GM23248 (cell line): ENCODE data around the gene STEAP2. TPM values are rescaled to one million over a fixed set of nuclear protein-coding genes. Genes with fewer than 3 reads are reported as not detected.
A peak's percentile ranks its signal among the peaks of the same experiment; 100 is the strongest.

ENCODE experiments used
- DNase-seq: peaks from one replicate; pipeline ENCODE4 v3.0.0-alpha.2; 2015
- H2AFZ ChIP-seq: fragments of 200-600 bp; sonication (generic); 2 replicates; pipeline ENCODE4 v1.6.1; 2016; ENCODE audit warnings: antibody characterized with exemption
- H3F3A ChIP-seq: fragments of 200-600 bp; sonication (generic); 2 replicates; pipeline ENCODE4 v1.6.1; 2016; ENCODE audit warnings: mild to moderate bottlenecking, antibody characterized with exemption, mixed run types; ENCODE audit not compliant: insufficient read depth
- H3K27ac ChIP-seq: fragments of 200-600 bp; sonication (generic); 2 replicates; pipeline ENCODE4 v1.5.1; 2016; ENCODE audit warnings: mild to moderate bottlenecking
- H3K27me3 ChIP-seq: fragments of 200-600 bp; sonication (generic); replicated peaks from 2 replicates; pipeline ENCODE4 v1.6.1; 2016; ENCODE audit warnings: mild to moderate bottlenecking; ENCODE audit not compliant: insufficient read depth
- H3K36me3 ChIP-seq: fragments of 200-600 bp; sonication (generic); 2 replicates; pipeline ENCODE4 v1.6.1; 2016; ENCODE audit warnings: low read depth, mild to moderate bottlenecking
- H3K4me1 ChIP-seq: fragments of 200-600 bp; sonication (generic); 2 replicates; pipeline ENCODE4 v1.6.1; 2016; ENCODE audit warnings: mild to moderate bottlenecking; ENCODE audit not compliant: insufficient read depth
- H3K4me2 ChIP-seq: fragments of 200-600 bp; sonication (generic); one replicate; pipeline ENCODE4 v1.6.1; 2016; ENCODE audit warnings: mild to moderate bottlenecking; ENCODE audit not compliant: unreplicated experiment
- H3K4me3 ChIP-seq: fragments of 200-600 bp; sonication (generic); 2 replicates; pipeline ENCODE4 v1.5.1; 2016; ENCODE audit warnings: mild to moderate bottlenecking
- H3K79me2 ChIP-seq: fragments of 200-600 bp; sonication (generic); 2 replicates; pipeline ENCODE4 v1.6.1; 2016; ENCODE audit warnings: mild to moderate bottlenecking; ENCODE audit not compliant: insufficient read depth
- H3K9ac ChIP-seq: fragments of 200-600 bp; sonication (generic); 2 replicates; pipeline ENCODE4 v1.6.1; 2016; ENCODE audit warnings: mild to moderate bottlenecking
- H3K9me2 ChIP-seq: fragments of 200-600 bp; sonication (generic); 2 replicates; pipeline ENCODE4 v1.6.1; 2016; ENCODE audit warnings: mixed run types, mild to moderate bottlenecking, moderate library complexity; ENCODE audit not compliant: insufficient read depth
- H3K9me3 ChIP-seq: fragments of 200-600 bp; sonication (generic); one replicate; pipeline ENCODE4 v1.6.1; 2017; ENCODE audit warnings: low read depth
- H4K20me1 ChIP-seq: fragments of 200-600 bp; sonication (generic); 2 replicates; pipeline ENCODE4 v1.6.0; 2016; ENCODE audit not compliant: insufficient read depth
- EZH2 ChIP-seq: fragments of 200-600 bp; sonication (generic); IDR thresholded peaks from 2 replicates; pipeline ENCODE4 v1.6.1; 2018; ENCODE audit warnings: antibody characterized with exemption, mild to moderate bottlenecking; ENCODE audit not compliant: insufficient read depth, poor library complexity, severe bottlenecking
- EZH2phosphoT487 ChIP-seq: fragments of 200-600 bp; sonication (generic); IDR thresholded peaks from 2 replicates; pipeline ENCODE4 v1.6.1; 2018; ENCODE audit warnings: antibody characterized with exemption, moderate library complexity, mild to moderate bottlenecking, low read depth; ENCODE audit not compliant: insufficient read depth
- WGBS, 2 experiments: methylation state at CpG; one replicate each; pipeline ENCODE4 v1.1.6; 2015 to 2017; ENCODE audit warnings: low lambda C conversion rate in 2 of 2, low coverage in 1 of 2; ENCODE audit errors: missing lambda C conversion rate in 2 of 2; 5-methylcytosine and 5-hydroxymethylcytosine counted together
- in situ Hi-C: fragments of 300-500 bp; cut with MboI; formaldehyde crosslinking; loops from 2 replicates; pipeline ENCODE4 v1.15.0; 2020
- polyA plus RNA-seq: library from polyadenylated mRNA; unstranded; fragments of >200 nt; fragmentation: Nextera tagmentation; extraction: Ambion mirVana; gene quantifications from 2 replicates; pipeline ENCODE4 v1.2.1, GENCODE V29; 2016
- total RNA-seq: library from RNA; depleted of rRNA; stranded (reverse); fragments of >200 nt; shearing (Covaris generic); gene quantifications from 2 replicates; pipeline ENCODE4 v1.2.3, GENCODE V29; 2014

The STEAP2 gene
- total and polyA plus RNA-seq, 2 experiments from 2014 or later: 19.2 to 28.3 TPM

DNA sequence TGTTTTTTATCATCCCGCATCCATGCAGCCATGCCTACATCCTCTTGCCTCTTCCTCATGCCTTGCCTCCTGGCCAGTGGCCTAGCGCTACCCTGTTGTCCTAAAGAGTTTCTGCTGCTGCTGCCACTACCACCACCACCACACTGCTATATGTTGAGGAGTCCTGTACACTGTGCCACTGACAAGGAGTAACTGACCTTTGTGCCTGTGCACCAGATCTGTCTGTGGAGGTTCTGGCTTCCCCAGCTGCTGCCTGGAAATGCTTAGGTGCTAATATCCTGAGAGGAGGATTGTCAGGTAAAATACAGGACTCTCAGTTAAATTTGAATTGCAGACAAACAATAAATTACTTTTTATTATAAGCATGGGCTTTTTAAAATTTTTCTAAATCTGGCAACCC lies 26.5 kb downstream of the STEAP2 start:
- H3K9me3 ChIP-seq: no peaks in the 10 kb centered on the region
- no peak overlapping the region for H2AFZ ChIP-seq
- no peak for DNase-seq
- no peaks in the 10 kb centered on the region for H3K4me1 ChIP-seq
- H3K9ac ChIP-seq: no peak overlapping the region
- no peak overlapping the region for H3K4me3 ChIP-seq
- no peak overlapping the region for H3K4me2 ChIP-seq
- no peaks in the 10 kb centered on the region for H3K9me2 ChIP-seq
- peaks cover 11% of the 10 kb centered on the region; the same call in 1 of the 2 replicates for H3K36me3 ChIP-seq
- no peaks in the 10 kb centered on the region for H4K20me1 ChIP-seq
- no peaks in the 10 kb centered on the region for H3K27me3 ChIP-seq
- WGBS, 2 experiments: 98% methylated on average over 2 of the region's 2 CpGs
- TF ChIP-seq EZH2 (no peak), EZH2phosphoT487 (no peak)
- H3K79me2 ChIP-seq: no peaks in the 10 kb centered on the region
- no peaks in the 10 kb centered on the region for H3F3A ChIP-seq
- H3K27ac ChIP-seq: no peak overlapping the region
- in situ Hi-C loops: no loop called here

DNA sequence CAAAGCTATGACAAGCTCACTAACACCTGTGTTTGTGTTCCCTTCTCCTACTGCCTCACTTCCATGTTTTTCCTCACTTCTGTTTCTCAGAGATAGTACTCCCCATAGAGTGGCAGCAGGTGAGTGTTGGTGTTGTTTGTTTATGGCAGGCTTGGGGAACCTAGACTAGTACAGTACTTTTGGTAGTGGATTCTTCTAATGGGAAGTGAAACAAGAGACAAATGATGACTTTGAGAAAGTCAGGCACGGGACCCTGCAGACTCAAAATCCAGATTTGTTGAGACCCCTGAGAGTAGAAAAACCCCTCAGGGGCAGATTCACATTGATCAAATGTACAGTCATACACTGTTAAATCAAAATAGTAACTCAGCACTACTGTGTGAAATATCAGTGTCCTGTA lies 27.0 kb downstream of the STEAP2 start:
- H2AFZ ChIP-seq: no peak overlapping the region
- DNase-seq: no peak
- H3K79me2 ChIP-seq: no peaks in the 10 kb centered on the region
- no peak overlapping the region for H3K27ac ChIP-seq
- H3K4me1 ChIP-seq: no peaks in the 10 kb centered on the region
- no peak for TF ChIP-seq EZH2phosphoT487
- TF ChIP-seq EZH2: no peak
- H4K20me1 ChIP-seq: no peaks in the 10 kb centered on the region
- no peak overlapping the region for H3K4me3 ChIP-seq
- no peaks in the 10 kb centered on the region for H3K9me2 ChIP-seq
- H3K36me3 ChIP-seq: peaks cover 7% of the 10 kb centered on the region; the same call in 1 of the 2 replicates
- H3K9me3 ChIP-seq: no peaks in the 10 kb centered on the region
- no peak overlapping the region for H3K9ac ChIP-seq
- no peaks in the 10 kb centered on the region for H3F3A ChIP-seq
- H3K27me3 ChIP-seq: no peaks in the 10 kb centered on the region
- no peak overlapping the region for H3K4me2 ChIP-seq
- WGBS, 2 experiments: 80 to 100% methylated on average over 1 of the region's 1 CpG
- in situ Hi-C loops: no loop called here

DNA sequence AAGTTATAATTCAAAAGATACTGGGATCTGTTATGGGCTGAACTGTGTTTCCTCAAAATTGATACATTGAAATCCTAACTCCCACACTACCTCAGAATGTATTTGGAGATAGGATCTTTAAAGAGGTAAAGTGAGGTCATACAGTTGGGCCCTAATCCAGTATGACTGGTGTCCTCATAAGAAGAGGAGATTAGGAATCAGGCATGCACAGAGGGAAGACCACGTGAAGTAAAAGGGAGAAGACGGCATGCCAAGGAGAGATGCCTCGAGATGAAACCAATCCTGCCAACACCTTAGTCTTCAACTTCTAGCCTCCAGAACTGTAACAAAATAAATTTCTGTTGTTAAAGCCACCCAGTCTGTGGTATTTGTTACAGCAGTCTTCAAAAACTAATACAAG lies 27.5 kb downstream of the STEAP2 start:
- H3K36me3 ChIP-seq: peaks cover 7% of the 10 kb centered on the region; the same call in 1 of the 2 replicates
- no peaks in the 10 kb centered on the region for H3K9me2 ChIP-seq
- TF ChIP-seq EZH2phosphoT487: no peak
- TF ChIP-seq EZH2: no peak
- H3K9me3 ChIP-seq: no peaks in the 10 kb centered on the region
- in situ Hi-C loops: no loop called here
- no peak overlapping the region for H3K4me2 ChIP-seq
- H3F3A ChIP-seq: no peaks in the 10 kb centered on the region
- H4K20me1 ChIP-seq: no peaks in the 10 kb centered on the region
- H3K4me1 ChIP-seq: no peaks in the 10 kb centered on the region
- peak; percentile 9 for DNase-seq
- H3K27ac ChIP-seq: no peak overlapping the region
- H3K9ac ChIP-seq: no peak overlapping the region
- WGBS, 2 experiments: 98 to 100% methylated on average over 3 of the region's 3 CpGs
- H3K27me3 ChIP-seq: no peaks in the 10 kb centered on the region
- no peak overlapping the region for H2AFZ ChIP-seq
- H3K79me2 ChIP-seq: no peaks in the 10 kb centered on the region
- H3K4me3 ChIP-seq: no peak overlapping the region

DNA sequence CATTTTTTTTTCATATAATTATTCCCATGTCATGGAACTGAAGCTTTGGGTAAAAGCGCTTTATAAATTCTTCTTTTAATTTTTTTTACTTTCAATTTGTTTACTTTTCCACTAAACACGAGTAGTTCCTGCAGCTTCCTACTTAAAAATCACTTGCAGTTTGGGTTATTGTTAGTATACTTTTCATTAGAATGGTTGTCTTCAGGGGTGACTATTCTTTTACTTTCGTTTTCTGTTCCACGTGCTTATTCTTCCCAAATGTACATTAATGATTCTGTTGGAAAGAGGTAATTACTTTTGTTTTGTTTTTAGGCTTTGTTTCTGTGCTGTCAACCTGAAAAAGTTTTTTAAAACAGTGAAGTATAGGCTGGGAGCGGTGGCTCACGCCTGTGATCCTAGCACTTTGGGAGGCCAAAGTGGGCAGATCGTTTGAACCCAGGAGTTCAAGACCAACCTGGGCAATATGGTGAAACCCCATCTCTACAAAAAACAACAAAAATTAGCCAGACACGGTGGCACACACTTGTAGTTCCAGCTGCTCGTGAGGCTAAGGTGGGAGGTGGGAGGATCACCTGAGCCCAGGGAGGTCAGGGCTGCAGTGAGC lies 28.2 kb downstream of the STEAP2 start:
- H3K4me2 ChIP-seq: no peak overlapping the region
- no peak for DNase-seq
- H3K9me3 ChIP-seq: no peaks in the 10 kb centered on the region
- in situ Hi-C loops: no loop called here
- peaks cover 7% of the 10 kb centered on the region; the same call in 1 of the 2 replicates for H3K36me3 ChIP-seq
- H3K4me1 ChIP-seq: peaks cover 5% of the 10 kb centered on the region; the same call in 1 of the 2 replicates
- H3K27me3 ChIP-seq: no peaks in the 10 kb centered on the region
- H3F3A ChIP-seq: no peaks in the 10 kb centered on the region
- H3K4me3 ChIP-seq: no peak overlapping the region
- no peaks in the 10 kb centered on the region for H3K79me2 ChIP-seq
- TF ChIP-seq EZH2phosphoT487 (no peak), EZH2 (no peak)
- no peaks in the 10 kb centered on the region for H4K20me1 ChIP-seq
- no peak overlapping the region for H2AFZ ChIP-seq
- H3K9ac ChIP-seq: no peak overlapping the region
- WGBS, 2 experiments: 82 to 84% methylated on average over 9 of the region's 9 CpGs
- H3K27ac ChIP-seq: no peak overlapping the region
- H3K9me2 ChIP-seq: no peaks in the 10 kb centered on the region
